GM12865 (cell line): Measurements from ENCODE around the gene HGF.

Experiments
- DNase-seq: peaks from one replicate; pipeline ENCODE4 v3.0.0; 2010; ENCODE audit warnings: low read depth
- H3K4me3 ChIP-seq: 2 replicates; pipeline ENCODE4 v1.5.1; 2011; ENCODE audit warnings: mild to moderate bottlenecking, low read depth, low read length, control low read depth
- CTCF ChIP-seq: IDR thresholded peaks from 2 replicates; pipeline ENCODE4 v1.5.1; 2011; ENCODE audit warnings: low read length, control low read depth, low read depth, inconsistent platforms; ENCODE audit not compliant: insufficient read depth; ENCODE audit errors: missing control alignments

HGF gene

GRCh38 chr7:81707196-81707595, 62.7 kb downstream of the HGF start:
- no peak for DNase-seq
- H3K4me3 ChIP-seq: no peak overlapping the region
- no peak for TF ChIP-seq CTCF

GRCh38 chr7:81705206-81705605, 64.6 kb downstream of the HGF start:
- H3K4me3 ChIP-seq: no peak overlapping the region
- TF ChIP-seq CTCF: no peak
- no peak for DNase-seq

- no peak overlapping the region for H3K4me3 ChIP-seq
- no peak for DNase-seq
- TF ChIP-seq CTCF: no peak
Measured at GRCh38 chr7:81704595-81704994, 65.3 kb downstream of the HGF start.

GRCh38 chr7:81698965-81699364, 70.9 kb downstream of the HGF start:
- no peak for TF ChIP-seq CTCF
- no peak for DNase-seq
- no peak overlapping the region for H3K4me3 ChIP-seq

- no peak for TF ChIP-seq CTCF
- no peak for DNase-seq
Measured at GRCh38 chr7:81694711-81695110, 75.1 kb downstream of the HGF start.

GRCh38 chr7:81693894-81694293, 76.0 kb downstream of the HGF start:
- DNase-seq: no peak
- H3K4me3 ChIP-seq: no peak overlapping the region
- no peak for TF ChIP-seq CTCF

More at GRCh38 chr7:81694711-81695110, 75.1 kb downstream of the HGF start:
- no peak overlapping the region for H3K4me3 ChIP-seq

- DNase-seq: peak; percentile 39
- H3K4me3 ChIP-seq: no peak overlapping the region; the same call in 1 of the 2 replicates
- no peak for TF ChIP-seq CTCF
Measured at GRCh38 chr7:81693080-81693479, 76.8 kb downstream of the HGF start.
